Activated T-cell treated with anti-CD3 and anti-CD28 coated beads, Interleukin-2, amount 50 U/mL, for 72 hours (primary cell): ENCODE measurements around the gene SERPINH1. TPM values are rescaled to one million over a fixed set of nuclear protein-coding genes. Genes with fewer than 3 reads are reported as not detected.
A peak's percentile ranks its signal among the peaks of the same experiment; 100 is the strongest.

ENCODE experiments used
- ATAC-seq, 2 donors: fragments of 150-1000 bp; cut with Tn5 transposase; replicated peaks in 1 of 2; 2 replicates each; pipeline ENCODE4 v1.10.0; 2021; ENCODE audit warnings: moderate library complexity in 2 of 2, mild to moderate bottlenecking in 1 of 2
- DNase-seq, 2 donors: peaks; one replicate each; pipeline ENCODE4 v3.0.0; 2021 to 2022; ENCODE audit warnings: mixed read lengths in 1 of 2
- H3K27ac Mint-ChIP-seq: one replicate; pipeline ENCODE4 v1.8.0; 2022; ENCODE audit warnings: mild to moderate bottlenecking, moderate library complexity, mixed read lengths
- H3K27me3 Mint-ChIP-seq: one replicate; pipeline ENCODE4 v1.8.0; 2022; ENCODE audit warnings: low read depth, mixed read lengths
- H3K36me3 Mint-ChIP-seq, 2 donors: one replicate each; pipeline ENCODE4 v1.8.0; 2022; ENCODE audit warnings: mixed read lengths in 2 of 2, mild to moderate bottlenecking in 1 of 2; ENCODE audit not compliant: insufficient read depth in 2 of 2
- H3K4me1 Mint-ChIP-seq: one replicate; pipeline ENCODE4 v1.8.0; 2022; ENCODE audit warnings: low read depth, mixed read lengths
- H3K4me3 Mint-ChIP-seq, 2 donors: one replicate each; pipeline ENCODE4 v1.8.0; 2022; ENCODE audit warnings: mild to moderate bottlenecking in 2 of 2, mixed read lengths in 2 of 2, moderate library complexity in 2 of 2
- H3K9me3 Mint-ChIP-seq, 2 donors: one replicate each; pipeline ENCODE4 v1.8.0; 2022; ENCODE audit warnings: mixed read lengths in 2 of 2
- total RNA-seq, 2 donors: library from RNA; stranded (reverse); gene quantifications; one replicate each; pipeline ENCODE4 v1.2.3, GENCODE V29; 2022

The SERPINH1 gene
- total RNA-seq, 2 donors from 2014 or later = 17.3 to 20.4 TPM

GRCh38 chr11:75537740-75538139, 24.3 kb upstream of the SERPINH1 start:
- H3K27me3 Mint-ChIP-seq = peaks cover 7% of the 10 kb centered on the region
- DNase-seq (no peak), ATAC-seq (no peak)
- H3K9me3 Mint-ChIP-seq = no peaks in the 10 kb centered on the region
- H3K27ac Mint-ChIP-seq = peak overlapping the region; percentile 31
- H3K4me3 Mint-ChIP-seq = peak overlapping the region in 1 of 2 donors; percentile 33
- no peaks in the 10 kb centered on the region for H3K36me3 Mint-ChIP-seq
- H3K4me1 Mint-ChIP-seq = peaks cover 32% of the 10 kb centered on the region

GRCh38 chr11:75538150-75538942, 23.7 kb upstream of the SERPINH1 start:
- DNase-seq (no peak), ATAC-seq (peak in 1 of 2 donors; percentile 18)
- H3K9me3 Mint-ChIP-seq = no peaks in the 10 kb centered on the region
- H3K36me3 Mint-ChIP-seq = no peaks in the 10 kb centered on the region
- peaks cover 7% of the 10 kb centered on the region for H3K27me3 Mint-ChIP-seq
- H3K4me1 Mint-ChIP-seq = peaks cover 32% of the 10 kb centered on the region
- peak overlapping the region in 1 of 2 donors; percentile 7 for H3K4me3 Mint-ChIP-seq
- H3K27ac Mint-ChIP-seq = peak overlapping the region; percentile 12

- H3K27me3 Mint-ChIP-seq = peaks cover 7% of the 10 kb centered on the region
Observed at GRCh38 chr11:75539459-75540334, 22.4 kb upstream of the SERPINH1 start.

GRCh38 chr11:75541193-75542087, 20.6 kb upstream of the SERPINH1 start:
- peaks cover 23% of the 10 kb centered on the region for H3K4me1 Mint-ChIP-seq
- H3K36me3 Mint-ChIP-seq = no peaks in the 10 kb centered on the region
- no peak overlapping the region for H3K27ac Mint-ChIP-seq
- no peak overlapping the region for H3K4me3 Mint-ChIP-seq
- H3K27me3 Mint-ChIP-seq = peaks cover 14% of the 10 kb centered on the region
- ATAC-seq = no peak
- no peak for DNase-seq
- no peaks in the 10 kb centered on the region for H3K9me3 Mint-ChIP-seq

More at GRCh38 chr11:75539459-75540334, 22.4 kb upstream of the SERPINH1 start:
- DNase-seq (no peak), ATAC-seq (no peak)
- H3K4me1 Mint-ChIP-seq = peaks cover 32% of the 10 kb centered on the region
- H3K4me3 Mint-ChIP-seq = no peak overlapping the region
- H3K36me3 Mint-ChIP-seq = no peaks in the 10 kb centered on the region
- H3K9me3 Mint-ChIP-seq = no peaks in the 10 kb centered on the region
- H3K27ac Mint-ChIP-seq = no peak overlapping the region

- no peak overlapping the region for H3K27ac Mint-ChIP-seq
- no peak overlapping the region for H3K4me3 Mint-ChIP-seq
- no peaks in the 10 kb centered on the region for H3K36me3 Mint-ChIP-seq
- DNase-seq (no peak), ATAC-seq (no peak)
- no peaks in the 10 kb centered on the region for H3K9me3 Mint-ChIP-seq
- peaks cover 17% of the 10 kb centered on the region for H3K4me1 Mint-ChIP-seq
- peaks cover 17% of the 10 kb centered on the region for H3K27me3 Mint-ChIP-seq
Observed at GRCh38 chr11:75542088-75542438, 20.0 kb upstream of the SERPINH1 start.

GRCh38 chr11:75543806-75544205, 18.2 kb upstream of the SERPINH1 start:
- H3K4me1 Mint-ChIP-seq = no peaks in the 10 kb centered on the region
- H3K36me3 Mint-ChIP-seq = no peaks in the 10 kb centered on the region
- ATAC-seq = peak in 1 of 2 donors; percentile 24
- no peak for DNase-seq
- H3K27me3 Mint-ChIP-seq = peaks cover 16% of the 10 kb centered on the region
- H3K9me3 Mint-ChIP-seq = no peaks in the 10 kb centered on the region
- H3K4me3 Mint-ChIP-seq = no peak overlapping the region
- no peak overlapping the region for H3K27ac Mint-ChIP-seq

- no peak for DNase-seq
- no peak for ATAC-seq
- Mint-ChIP-seq H3K27me3 (peaks cover 16% of the 10 kb centered on the region), H3K36me3 (no peaks in the 10 kb centered on the region), H3K4me3 (no peak overlapping the region), H3K4me1 (peaks cover 6% of the 10 kb centered on the region), H3K27ac (no peak overlapping the region), H3K9me3 (no peaks in the 10 kb centered on the region)
Observed at GRCh38 chr11:75547177-75547576, 14.9 kb upstream of the SERPINH1 start.

GRCh38 chr11:75547617-75548058, 14.4 kb upstream of the SERPINH1 start:
- peaks cover 16% of the 10 kb centered on the region for H3K27me3 Mint-ChIP-seq
- no peak overlapping the region for H3K27ac Mint-ChIP-seq
- peaks cover 6% of the 10 kb centered on the region for H3K4me1 Mint-ChIP-seq
- ATAC-seq (peak; percentile 71), DNase-seq (peak; percentile 57 to 61)
- no peak overlapping the region for H3K4me3 Mint-ChIP-seq
- no peaks in the 10 kb centered on the region for H3K36me3 Mint-ChIP-seq
- no peaks in the 10 kb centered on the region for H3K9me3 Mint-ChIP-seq

GRCh38 chr11:75548595-75549272, 13.3 kb upstream of the SERPINH1 start:
- DNase-seq (no peak), ATAC-seq (no peak)
- peaks cover 6% of the 10 kb centered on the region for H3K4me1 Mint-ChIP-seq
- no peak overlapping the region for H3K27ac Mint-ChIP-seq
- no peaks in the 10 kb centered on the region for H3K9me3 Mint-ChIP-seq
- peaks cover 16% of the 10 kb centered on the region for H3K27me3 Mint-ChIP-seq
- H3K4me3 Mint-ChIP-seq = no peak overlapping the region
- no peaks in the 10 kb centered on the region for H3K36me3 Mint-ChIP-seq

- ATAC-seq (peak; percentile 70 to 76), DNase-seq (no peak)
- Mint-ChIP-seq H3K27ac (no peak overlapping the region), H3K27me3 (peaks cover 16% of the 10 kb centered on the region), H3K4me1 (peaks cover 6% of the 10 kb centered on the region), H3K9me3 (no peaks in the 10 kb centered on the region), H3K36me3 (no peaks in the 10 kb centered on the region), H3K4me3 (no peak overlapping the region)
Observed at GRCh38 chr11:75549370-75549958, 12.6 kb upstream of the SERPINH1 start.

- Mint-ChIP-seq H3K9me3 (no peaks in the 10 kb centered on the region), H3K27me3 (no peaks in the 10 kb centered on the region)
- ATAC-seq = no peak
Observed at GRCh38 chr11:75553182-75553581, 8.9 kb upstream of the SERPINH1 start.

GRCh38 chr11:75553889-75554257, 8.2 kb upstream of the SERPINH1 start:
- H3K4me1 Mint-ChIP-seq = peaks cover 6% of the 10 kb centered on the region
- no peaks in the 10 kb centered on the region for H3K36me3 Mint-ChIP-seq
- DNase-seq = no peak
- H3K27me3 Mint-ChIP-seq = no peaks in the 10 kb centered on the region
- no peak overlapping the region for H3K4me3 Mint-ChIP-seq
- no peak overlapping the region for H3K27ac Mint-ChIP-seq
- no peak for ATAC-seq
- no peaks in the 10 kb centered on the region for H3K9me3 Mint-ChIP-seq

More at GRCh38 chr11:75553182-75553581, 8.9 kb upstream of the SERPINH1 start:
- Mint-ChIP-seq H3K4me3 (no peak overlapping the region), H3K36me3 (no peaks in the 10 kb centered on the region), H3K4me1 (peaks cover 6% of the 10 kb centered on the region), H3K27ac (no peak overlapping the region)
- no peak for DNase-seq
